HS-27A (cell line): ENCODE data around the gene RIPOR2.
"Not testable (repeated sequence)": the region's sequence is repeated elsewhere in the genome, so short reads cannot be mapped to it uniquely, and the experiment has no call there.

Experiments used
- DNase-seq: peaks from one replicate; pipeline ENCODE4 v3.0.0-alpha.2; 2012; ENCODE audit warnings: low read depth, missing footprints

RIPOR2 gene

DNA sequence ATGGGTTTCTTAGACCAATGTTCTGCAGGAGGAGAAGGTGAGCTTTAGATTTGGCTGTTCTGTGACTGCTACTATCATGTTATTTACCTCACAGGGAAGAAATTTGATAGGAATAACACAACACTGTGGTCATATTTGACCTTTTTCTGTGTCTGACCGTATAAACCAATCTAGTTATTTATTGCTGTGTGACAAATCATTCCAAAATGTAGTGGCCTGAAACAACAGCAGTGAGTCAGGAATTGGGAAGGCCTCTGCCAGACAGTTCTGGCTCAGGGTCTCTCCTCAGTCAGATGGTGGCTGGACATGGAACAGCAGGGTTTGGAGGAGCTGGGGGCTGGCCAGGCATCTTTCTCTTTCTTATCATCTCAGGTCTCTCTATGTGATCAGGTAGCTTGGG lies 33.0 kb downstream of the RIPOR2 start:
- DNase-seq = peak; percentile 80

DNA sequence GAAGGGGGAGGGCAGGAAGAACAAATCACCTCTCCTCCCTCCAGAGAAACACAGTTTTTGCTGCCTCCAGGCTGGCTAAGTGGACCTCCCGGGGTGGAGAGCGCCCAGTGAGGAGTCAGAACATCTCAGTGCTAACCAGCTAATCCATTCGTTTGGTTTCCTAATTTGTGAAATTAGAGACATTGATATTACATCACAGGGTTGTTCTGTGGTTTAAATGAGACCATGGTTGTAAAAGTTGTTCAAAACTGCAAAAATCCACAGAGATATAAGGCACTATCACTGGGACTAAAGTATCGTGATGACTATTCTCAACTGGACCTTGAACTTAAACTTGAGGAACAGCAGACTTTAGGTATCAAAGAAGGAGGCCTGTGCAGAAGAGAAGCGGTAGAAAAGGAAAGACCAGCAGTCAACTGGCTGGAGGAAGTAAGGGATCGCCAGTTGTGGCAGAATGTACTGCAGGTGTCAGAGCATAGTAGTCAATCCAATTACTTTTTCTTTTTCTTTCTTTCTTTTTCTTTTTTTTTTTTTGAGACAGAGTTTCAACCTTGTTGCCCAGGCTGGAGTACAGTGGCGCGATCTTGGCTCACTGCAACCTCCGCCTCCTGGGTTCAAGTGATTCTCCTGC lies 33.9 kb downstream of the RIPOR2 start:
- DNase-seq = no peak

DNA sequence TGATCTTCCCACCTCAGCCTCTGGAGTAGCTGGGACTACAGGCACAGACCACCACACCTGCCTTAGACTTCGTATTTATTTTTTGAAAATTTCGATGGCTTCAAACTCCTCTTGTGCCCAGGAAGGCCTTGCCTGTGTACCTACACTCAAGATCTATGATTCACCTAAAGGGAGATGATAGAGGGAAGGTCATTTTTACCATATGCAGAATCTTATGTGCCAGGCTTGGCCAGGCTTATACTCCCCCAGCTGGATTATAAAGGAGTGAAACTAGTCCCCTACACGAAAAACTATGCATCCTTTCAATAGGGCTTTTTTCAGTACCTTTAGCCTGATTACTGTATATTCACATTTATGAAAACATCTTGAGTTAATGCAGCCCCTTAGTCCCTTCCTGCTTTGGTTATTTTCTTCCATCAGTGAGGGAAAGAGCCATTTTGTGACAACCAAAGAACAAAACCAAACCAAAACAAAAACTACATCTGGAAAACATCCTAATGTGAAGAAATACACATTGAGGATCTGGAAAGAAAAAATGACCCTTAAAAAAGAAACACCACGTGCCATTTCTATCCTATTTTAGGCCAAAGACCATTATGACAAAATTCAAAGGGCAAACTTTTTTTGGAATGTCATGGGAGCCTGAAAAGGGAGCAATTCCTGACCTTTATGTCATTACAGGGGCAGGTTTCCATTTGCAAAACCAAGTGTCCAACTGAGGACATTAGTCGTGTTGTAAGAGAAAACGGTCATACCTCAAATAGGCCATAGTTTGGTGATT lies 34.7 kb downstream of the RIPOR2 start:
- no peak for DNase-seq

DNA sequence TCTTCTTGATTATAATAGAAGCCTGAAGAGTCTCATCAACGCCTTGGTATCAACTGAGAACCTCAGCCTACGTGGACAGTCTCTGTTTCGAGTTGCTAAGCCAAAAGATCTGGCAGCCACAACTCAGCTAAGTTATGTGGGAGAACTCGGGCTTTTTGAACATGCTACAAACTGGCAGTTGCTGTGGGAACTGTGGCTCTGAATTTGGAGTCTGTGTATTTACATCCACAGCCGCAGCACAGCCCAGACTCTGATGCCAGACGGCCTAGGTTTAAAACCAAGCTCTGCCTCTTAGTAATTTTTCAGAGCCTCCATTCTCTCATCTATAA lies 35.8 kb downstream of the RIPOR2 start:
- no peak for DNase-seq

DNA sequence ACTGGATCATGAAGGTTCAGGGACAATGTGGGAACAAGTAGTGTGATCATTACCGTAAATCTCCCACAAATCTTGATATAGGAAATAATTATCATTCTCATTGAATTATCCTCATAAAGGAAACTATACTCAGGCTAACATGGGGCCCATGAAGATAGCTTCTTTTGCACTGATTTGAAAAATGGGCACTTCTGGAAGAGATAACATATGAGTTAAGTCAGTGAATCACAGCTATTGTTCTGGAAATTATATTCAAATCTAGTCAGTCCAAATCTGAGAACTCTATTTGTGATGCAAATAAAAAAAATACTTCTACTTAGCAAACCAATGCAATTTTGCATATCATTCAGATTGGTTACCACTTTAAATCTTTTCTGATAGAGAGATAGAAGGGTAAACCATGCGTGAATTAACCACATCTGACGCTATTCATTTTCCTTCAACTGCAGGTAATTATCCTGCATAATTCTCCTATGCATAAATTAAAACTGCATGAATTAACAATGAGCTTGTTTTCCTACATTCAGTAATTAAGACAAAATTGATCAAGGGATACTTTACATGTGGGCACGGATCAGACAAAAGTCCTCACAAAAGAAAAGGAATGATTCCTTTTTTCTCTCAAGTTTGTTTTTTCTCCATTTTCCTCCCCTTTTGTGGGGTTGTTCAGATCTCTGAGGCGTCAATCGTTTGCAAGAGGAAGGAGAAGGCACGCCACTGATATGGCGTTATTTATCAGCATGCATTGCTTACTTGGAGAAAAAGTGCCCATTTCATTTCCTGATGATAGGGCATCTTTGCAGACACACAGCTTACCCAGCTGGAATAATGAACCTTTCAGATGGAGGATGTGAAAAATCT lies 36.4 kb downstream of the RIPOR2 start:
- no peak for DNase-seq

DNA sequence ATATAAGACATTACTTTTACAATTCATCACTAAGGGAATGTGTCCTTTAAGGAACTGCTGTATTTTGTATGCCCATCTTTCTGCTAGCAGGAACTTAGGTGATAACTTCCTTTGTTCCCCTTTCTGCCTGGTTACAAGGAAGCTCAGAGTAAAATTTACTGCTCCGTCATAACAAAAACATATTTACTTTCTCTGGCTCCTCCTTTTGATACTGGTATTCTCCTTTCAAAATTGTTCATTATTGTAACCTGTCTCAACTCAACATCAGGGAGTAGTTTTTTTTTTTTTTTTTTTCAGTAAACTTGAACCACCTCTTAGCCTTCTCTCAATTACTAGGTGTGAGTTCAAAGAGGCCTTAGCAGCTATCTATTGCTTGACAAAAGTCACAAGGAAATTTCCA lies 37.1 kb downstream of the RIPOR2 start:
- DNase-seq = no peak

DNA sequence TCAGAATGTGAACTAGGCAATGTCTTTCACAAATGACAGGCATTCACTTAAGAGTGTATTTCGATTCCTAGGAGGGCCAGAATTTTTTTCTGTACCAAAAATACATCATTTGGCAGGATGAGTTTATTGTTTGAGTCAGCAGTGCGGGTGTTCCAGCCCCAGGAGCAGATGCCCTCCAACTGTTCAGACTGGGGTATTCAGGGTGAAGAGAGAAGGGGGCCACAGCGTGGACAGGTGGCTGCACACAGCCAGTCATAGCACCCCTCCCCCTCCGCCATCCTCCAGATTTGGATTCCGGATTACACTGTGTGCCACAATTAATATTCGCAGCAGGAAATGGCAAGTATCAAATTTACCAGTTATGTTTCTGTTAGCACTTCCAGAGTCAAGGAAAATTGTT lies 38.6 kb downstream of the RIPOR2 start:
- DNase-seq = no peak

DNA sequence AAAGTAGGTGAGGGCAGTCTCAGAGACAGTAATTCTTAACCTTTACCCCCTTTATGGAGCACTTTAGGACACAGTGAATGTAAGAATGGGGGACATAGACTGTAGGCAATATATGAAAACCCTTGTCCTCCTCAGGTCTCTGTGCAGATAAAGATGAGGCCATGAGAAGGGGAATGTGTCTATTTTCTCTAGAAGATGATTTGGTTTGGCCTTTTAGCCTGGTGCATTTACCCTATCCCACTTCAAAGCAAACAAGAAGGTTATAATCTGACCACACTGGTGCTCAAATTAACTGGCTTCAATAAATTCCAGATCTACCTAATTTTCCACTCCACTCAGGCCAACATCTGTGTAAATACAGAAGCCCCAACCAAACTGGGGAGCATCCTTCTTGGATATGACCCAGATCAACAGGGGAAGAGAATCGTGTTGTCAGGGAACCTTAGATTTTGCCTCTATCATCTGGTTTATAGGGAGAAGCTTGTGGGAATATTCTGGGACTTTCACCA lies 42.4 kb downstream of the RIPOR2 start:
- no peak for DNase-seq

DNA sequence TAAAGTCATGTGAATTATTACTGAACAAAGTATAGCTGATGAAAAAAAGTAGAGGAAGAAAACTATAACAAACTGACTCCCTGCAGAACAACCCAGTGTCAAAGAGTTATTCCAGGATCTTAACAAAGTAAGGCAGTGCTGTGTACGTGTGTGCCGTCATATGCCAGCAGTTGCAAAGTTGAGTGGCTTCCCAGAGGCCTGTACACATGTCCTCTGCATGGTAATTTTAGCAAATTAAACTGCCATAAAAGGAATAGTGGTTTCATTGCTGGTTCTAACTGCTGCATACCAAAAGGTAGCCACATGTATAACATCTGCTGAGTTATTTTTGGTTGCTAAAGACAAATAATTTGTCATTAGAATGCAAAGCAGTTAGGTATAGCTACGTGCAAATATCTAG lies 44.8 kb downstream of the RIPOR2 start:
- no peak for DNase-seq

DNA sequence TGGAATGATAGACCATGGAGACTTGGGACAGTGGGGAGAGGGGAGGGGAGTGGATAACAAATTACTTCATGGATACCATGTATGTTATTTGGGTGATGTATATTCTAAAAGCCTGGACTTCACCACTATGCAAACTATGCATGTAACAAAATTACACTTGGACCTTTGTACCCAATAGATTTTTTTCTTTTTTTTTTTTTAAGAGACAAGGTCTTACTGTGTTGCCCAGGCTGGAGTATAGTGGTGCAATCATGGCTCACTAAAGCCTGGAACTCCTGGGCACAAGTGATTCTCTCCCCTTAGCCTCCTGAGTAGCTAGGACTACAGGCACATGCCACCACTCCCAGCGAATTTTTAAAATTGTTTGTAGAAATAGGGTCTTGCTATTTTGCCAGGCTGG lies 45.3 kb downstream of the RIPOR2 start:
- no peak for DNase-seq

DNA sequence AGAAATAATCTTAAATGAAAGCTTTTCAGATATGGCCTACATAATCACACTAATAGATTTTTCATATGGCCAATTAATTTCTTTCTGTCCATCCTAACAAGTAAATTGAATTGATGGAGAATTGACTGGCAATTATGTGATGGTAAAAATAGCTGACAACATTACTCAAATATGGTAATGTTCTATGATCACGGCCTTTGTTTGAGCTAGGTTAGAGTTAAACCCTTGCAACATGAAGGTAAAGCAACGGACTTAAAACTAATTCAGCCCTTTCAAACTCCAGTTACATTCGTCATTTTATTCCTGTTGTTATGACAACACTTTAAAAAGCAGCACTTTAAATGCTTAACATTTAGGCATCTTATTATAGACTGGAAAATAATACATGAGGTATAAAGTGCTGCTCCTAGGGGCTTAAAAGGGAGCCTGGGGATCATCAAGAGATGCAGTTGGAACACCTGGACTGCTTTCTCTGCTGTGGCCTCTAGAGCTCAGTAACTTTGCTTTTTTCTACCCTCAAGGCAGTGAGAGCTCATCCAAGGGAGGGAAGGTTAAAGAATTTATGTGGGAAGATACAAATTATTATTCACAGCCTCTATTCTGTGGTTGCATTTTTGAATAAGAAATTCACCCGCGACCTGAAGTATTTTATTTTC lies 46.9 kb downstream of the RIPOR2 start:
- no peak for DNase-seq

DNA sequence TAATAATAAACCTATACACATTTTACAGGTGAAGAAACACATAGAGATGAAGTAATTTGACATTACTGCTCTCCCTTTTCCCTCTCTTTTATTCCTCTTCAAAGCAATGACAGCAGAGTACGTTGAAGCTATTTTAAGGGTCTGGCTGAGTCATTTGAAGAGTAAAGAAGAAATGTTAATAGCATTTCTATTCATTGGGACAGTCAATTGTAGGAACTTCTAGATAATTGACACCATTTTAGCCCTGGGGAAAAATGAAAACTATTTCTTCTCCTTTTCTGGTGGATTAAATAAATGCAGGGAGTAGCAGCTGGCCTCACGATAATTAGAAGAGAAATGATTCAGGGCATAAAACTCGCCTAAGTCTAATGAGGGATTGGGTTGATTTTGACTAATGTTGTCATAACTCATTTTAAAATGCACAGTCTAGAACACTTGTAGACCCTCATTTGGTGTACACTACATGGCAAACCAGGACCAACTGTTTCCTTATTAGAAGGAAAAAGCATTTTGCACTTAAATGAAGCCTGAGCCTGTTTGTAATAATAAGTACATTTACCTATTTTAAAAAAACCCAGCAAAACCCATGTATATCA lies 48.1 kb downstream of the RIPOR2 start:
- no peak for DNase-seq

DNA sequence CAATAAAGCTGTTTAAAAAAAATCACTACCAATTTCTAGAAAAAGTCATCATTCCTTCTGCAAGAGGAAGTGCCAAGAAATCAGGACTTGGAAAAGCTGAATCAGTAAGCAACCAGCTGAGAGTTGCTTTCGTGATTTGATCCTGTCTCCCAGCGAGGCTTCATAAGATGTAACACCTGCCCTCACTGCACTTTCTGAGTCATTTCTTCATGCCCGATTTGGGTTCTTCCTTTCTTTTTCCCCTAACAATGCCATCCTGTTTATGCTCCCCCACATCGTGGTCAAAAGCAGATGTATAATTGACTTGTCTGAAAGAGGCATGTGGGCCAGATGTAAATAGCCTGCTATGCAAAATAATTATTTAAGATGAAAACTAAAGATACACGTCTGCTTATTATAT lies 52.1 kb downstream of the RIPOR2 start:
- no peak for DNase-seq

DNA sequence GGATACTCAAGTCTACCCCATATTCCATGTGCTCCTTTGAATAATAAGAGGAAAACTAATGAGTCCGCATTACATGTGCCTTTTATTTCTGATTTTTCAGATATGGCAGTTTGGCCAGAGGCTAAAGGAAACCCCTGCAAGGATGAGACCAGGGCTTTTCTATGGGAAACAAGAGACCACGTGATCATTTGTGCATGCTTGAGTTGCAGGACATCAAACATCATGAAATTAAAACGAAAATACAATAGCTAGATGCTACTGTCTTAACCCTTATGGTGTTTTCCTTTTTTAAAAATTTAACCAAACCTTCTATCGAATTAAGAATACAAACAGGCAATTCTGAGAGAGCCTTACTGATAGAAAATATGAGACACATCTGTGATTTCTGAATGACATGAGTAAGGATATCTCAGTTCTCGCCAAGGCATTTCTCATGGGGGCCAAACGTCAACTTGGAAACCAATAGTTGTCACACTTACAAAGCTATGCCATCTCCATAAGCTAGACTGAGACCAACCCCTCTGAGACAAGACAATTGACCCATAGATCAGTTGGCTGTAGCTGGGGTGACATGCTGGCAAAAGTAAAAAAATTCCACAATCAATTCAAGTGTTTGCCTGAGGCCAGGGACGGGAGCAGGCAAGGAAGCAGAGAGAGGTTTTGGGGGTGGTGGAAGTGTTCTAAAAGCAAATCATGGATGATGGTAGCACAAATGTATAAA lies 52.8 kb downstream of the RIPOR2 start:
- no peak for DNase-seq

DNA sequence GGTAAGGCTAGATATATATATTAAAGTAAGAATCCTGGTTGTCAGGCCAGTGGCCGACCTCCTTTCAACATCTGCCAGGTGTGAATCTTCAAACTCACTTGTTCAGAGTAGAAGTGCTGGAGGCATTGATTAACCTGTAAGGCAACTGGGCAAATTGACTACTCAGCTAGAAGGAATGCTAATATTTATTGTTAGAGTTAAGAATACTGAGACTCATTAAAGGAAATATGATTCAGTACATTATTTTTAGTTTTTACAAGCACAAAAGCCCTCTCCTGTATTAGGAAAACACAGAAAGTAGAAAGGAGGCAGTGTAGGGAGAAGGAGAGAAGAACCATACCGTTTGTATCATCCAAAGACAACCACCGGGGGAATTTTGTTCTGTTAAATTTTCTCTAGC lies 53.5 kb downstream of the RIPOR2 start:
- DNase-seq = no peak

DNA sequence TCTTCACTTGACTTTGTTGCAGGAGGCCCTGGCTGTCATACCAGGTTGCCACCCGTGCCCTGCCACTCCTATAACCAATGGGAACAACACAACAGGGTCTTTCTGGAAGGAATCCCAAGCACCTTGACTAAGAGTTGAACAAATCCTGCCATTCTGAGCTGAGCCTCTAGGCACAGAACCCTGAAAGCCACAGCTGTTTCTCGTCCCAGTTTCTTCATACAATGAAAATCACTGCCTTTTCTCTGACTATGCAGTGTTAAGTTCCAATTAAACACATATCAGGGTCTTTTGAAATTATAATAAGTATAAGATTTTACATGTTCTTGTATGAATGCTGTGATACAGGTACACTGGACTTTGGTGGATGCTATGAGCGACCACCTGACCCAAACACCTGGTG lies 54.4 kb downstream of the RIPOR2 start:
- no peak for DNase-seq

DNA sequence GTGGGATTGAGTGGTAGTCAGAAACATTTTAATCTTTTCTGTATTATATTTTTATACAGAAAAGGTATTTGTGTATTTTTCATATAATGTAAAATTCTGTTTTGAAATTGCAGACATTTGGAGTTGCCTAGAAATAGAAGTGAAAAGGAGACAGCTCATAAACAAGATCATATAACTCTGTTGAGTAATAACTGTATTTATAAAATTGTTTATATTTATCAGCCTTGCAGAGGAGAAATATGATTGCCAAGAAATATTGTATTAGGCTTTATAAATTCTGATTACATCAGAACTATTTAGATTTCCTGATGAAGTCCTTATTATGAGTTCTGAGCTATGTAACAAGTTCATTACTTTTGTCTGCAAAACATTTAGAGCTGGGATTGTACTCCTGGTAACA lies 55.3 kb downstream of the RIPOR2 start:
- DNase-seq = no peak

DNA sequence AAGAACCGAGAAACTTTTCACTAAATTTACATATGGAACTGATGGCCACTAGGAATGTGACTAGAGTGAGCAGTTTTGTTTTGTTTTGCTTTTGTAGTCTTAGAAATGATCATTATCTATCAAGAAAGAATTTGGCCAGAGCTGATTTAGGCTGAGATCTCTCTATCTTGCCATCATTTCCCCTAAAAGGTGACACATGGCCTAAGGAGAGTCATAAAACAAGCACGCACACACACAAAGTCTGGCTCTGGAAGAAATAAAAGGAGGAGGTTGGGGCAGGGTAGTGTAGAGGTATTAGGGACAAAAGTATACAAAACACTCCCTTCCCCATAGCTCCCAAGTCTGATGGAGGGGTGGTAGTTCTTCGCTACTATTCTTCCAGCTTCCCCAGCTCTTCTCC lies 56.4 kb downstream of the RIPOR2 start:
- no peak for DNase-seq

DNA sequence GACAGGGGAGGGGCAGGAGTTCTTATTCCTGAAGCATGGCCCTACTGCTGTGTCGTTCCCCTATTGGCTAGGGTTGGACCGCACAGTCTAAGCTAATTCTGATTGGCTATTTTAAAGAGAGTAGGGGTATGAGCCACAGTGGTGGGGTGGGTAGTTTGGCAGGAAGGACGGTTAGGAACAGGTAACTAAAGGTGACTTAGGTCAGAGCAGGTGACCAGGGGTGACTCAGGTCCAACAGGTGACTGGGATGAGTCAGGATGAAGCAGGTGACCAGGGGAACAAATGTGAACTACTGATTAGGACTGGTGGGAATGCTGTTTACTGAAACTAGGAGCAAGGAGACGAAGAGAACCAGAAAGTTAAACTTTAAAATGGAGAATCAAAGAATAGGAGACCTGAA lies 58.0 kb downstream of the RIPOR2 start:
- DNase-seq = not testable (repeated sequence)

DNA sequence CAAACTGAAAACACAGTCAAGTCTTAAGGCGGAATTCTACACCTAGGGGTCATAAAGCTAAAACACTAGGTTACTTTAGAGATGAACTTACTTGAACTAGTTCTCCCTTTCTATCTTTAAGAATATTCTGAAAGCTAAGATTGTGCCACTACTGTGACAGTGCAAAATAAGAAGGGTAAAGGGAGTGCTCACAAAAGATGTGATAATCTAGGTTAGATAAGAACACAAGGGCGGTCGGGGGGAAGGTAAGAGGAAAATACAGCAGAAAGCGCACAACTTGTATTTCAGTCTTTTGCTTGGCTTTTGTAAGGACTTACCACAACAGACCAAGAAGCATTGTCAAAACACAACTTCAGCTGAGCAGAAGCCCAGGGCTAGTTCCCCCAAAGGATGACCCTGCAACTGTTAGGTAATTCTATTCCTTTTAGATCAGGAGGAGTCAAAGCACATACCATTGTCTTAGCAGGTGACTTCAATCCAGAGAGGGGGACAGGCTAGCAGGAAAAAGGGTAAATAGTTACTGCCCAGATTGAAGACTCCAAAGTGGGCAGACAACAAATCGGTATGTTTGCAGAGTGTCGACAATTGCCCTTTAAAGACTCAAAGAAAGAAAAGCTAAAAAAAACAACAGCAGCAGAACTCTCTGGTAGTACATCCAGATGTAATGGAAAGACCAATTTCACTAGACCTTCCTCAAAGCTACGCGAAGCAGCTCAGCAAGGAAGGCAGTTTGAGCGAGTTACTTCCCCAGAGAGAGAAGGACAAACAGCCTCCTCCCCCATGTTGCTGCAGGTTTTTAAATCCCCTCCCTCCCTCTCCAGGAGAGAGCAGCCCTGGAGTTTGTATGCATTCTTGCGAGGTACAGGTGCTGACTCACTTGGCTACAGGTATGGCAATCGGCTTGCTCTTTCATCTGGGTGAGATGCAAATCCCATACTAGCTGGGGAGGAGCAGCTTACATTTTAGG lies 59.0 kb downstream of the RIPOR2 start:
- no peak for DNase-seq
